HG03280 (cell line): Measurements from ENCODE around the gene MRPL52.
"Not testable (repeated sequence)": the region's sequence is repeated elsewhere in the genome, so short reads cannot be mapped to it uniquely, and the experiment has no call there.

Experiments used
- ATAC-seq: cut with Tn5 transposase; IDR thresholded peaks from one replicate; pipeline ENCODE4 v1.9.1; 2021; ENCODE audit warnings: mild to moderate bottlenecking, moderate library complexity; ENCODE audit not compliant: unreplicated experiment

Gene MRPL52

GRCh38 chr14:22829661-22830442 is at the start of gene MRPL52:
Gene MRPL52 (plus strand): TSS chr14:22829887. CDS start chr14:22829913, 26 bp downstream.
- peak; percentile 88 for ATAC-seq

DNA sequence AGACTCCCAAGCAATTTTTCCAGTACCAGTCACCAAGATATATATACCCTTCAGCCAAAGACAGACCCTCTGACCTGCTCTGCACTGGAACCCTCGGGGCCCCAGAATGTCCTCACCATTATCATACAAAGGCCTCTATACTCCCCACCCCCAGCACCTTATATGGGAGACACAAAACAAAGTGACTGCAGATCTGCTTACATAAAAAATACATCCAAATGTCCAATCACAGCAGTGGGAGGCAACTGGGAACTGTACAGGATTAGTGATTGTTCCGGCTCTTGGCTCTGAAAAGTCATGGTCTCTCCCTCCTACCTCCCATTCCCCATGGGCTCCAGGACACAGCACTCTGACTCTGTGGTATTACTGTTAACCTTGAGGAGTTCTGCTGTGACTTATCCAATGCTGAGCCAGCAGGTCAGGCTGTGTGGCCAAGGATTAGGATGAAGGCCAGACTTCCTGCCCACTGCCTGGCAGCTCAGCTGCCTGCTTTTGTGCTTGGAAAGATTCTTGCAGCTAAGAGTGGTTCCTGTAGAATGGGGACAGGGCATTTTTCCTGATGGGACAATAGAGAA is 49.5 kb upstream of the MRPL52 start:
- no peak for ATAC-seq

GRCh38 chr14:22780941-22781300 is 48.8 kb upstream of the MRPL52 start:
- ATAC-seq: no peak

DNA sequence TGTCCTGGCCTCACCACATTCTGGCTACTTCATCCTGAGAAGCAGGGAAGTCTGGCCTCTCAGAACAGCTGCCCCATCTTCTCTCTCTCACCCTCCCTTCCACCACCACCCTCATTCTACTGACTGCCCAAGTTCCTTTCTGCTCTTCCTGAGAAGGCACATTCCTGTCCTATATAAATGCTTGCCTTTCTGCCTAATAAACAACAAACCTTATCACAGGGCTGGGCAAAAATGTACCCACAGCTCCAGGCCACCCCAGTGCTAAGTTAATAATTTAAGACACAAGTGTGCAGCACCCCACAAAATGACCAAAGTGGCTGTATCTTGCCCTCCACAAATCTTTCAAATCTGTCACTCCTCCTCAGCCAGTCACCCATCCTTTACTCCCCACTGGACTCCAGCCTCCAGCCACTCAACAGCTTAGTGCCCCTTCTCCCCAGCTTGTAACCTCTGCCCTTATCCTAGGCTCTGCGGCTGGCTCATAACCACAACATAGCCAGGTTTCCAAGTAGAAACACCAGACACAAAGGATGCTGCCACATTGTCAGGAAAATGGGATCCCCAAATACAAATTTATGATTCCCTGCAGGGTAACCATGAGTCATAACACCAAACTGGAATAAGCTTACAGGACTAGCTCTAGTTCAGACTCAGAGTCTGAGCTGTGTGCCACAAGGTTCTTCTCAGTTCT is 48.2 kb upstream of the MRPL52 start:
- no peak for ATAC-seq

GRCh38 chr14:22786685-22787084 is 43.0 kb upstream of the MRPL52 start:
- no peak for ATAC-seq

DNA sequence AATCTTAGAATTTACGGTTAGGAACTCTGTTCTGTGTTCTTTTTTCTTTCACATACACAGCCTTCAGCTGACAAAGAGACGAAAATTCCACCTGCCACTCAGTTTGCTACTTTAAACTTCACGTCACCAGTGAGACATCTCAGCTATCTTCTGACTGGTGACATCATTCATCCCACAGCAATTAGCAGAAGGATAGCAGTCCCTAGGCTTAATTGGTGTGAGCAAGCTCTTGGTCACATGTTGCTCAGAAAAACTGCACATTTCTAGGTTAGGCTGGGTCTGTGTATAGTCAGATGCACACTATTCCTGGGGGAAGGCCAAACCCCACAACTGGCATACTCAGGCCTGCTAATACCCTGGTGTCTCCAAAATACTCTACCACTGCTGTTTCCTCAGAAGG is 38.4 kb upstream of the MRPL52 start:
- ATAC-seq: no peak

- ATAC-seq: no peak
Measured at GRCh38 chr14:22792158-22792557, 37.5 kb upstream of the MRPL52 start.

DNA sequence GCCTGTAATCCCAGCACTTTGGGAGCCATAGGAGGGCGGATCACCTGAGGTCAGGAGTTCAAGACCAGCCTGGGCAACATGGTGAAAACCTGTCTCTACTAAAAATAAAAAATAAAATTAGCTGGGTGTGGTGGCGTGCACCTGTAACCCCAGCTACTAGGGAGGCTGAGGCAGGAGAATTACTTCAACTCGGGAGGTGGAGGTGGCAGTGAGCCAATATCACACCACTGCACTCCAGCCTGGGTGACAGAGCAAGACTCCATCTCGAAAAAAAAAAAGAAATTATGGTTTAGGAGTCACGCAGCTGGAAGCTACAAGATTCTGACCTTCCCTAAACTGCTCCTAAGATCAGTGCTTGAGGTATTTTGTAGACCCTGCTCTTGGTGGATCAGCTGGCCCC is 36.1 kb upstream of the MRPL52 start:
- not testable (repeated sequence) for ATAC-seq

DNA sequence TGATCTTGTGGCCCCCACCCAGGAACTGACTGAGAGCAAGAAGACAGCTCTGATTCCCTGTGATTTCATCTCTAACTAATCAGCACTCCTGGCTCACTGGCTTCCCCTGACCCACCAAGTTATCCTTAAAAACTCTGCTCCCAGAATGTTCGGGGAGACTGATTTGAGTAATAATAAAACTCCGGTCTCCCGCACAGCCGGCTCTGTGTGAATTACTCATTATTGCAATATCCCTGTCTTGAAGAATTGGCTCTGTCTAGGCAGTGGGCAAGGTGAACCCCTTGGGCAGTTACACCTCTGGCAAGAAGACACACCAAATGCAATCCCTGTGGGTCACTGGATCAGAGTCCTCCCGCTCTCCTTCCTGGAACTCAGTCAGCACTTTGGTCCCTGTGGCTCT is 35.7 kb upstream of the MRPL52 start:
- no peak for ATAC-seq

- no peak for ATAC-seq
Measured at GRCh38 chr14:22794551-22794951, 35.1 kb upstream of the MRPL52 start.

DNA sequence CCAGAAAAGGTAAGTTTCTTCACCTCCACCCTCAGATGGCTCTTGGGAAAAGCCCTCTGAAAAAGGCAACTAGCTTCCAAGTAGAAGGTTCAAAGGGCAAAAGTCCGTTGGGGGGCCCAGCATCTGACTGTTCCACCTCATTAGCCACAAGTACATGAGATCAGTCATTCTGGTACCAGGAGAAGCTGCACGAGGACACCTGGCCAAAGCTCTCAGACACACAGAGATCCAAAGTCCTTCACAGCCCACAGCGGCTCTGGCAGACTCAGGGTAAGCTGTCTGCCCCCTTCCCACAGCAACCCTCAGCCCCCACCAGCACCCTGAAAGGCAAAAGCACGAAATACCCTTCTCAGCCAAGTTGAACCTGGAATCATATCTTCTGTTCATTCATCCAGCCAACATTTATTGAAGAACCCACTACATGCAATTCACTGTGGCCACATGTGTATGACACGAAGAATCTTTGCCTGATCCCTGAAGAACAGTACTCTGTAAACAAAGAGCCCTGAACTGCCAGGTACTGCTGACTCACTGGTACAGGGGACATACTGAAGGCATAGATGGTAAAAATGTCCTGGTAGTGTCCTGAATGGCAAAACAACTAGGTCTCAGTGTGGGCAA is 33.5 kb upstream of the MRPL52 start:
- no peak for ATAC-seq

GRCh38 chr14:22797017-22797917 is 32.4 kb upstream of the MRPL52 start:
- no peak for ATAC-seq

GRCh38 chr14:22798528-22798927 is 31.2 kb upstream of the MRPL52 start:
- no peak for ATAC-seq

DNA sequence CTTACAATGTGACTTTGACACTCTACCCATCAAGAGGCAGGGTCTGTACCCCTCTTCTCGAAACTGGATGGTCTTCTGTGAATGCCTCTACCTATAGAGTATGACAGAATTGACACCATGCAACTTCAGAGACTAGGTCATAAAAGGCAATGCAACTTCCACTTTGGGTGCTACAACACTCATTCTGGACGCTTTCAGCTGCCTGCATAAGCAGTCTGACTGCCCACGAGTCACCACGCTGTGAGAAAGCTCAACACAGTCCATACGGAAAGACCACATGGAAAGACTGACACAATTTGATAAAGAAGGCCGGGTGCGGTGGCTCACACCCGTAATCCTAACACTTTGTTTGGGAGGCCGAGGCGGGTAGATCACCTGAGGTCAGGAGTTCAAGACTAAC is 29.3 kb upstream of the MRPL52 start:
- ATAC-seq: no peak

DNA sequence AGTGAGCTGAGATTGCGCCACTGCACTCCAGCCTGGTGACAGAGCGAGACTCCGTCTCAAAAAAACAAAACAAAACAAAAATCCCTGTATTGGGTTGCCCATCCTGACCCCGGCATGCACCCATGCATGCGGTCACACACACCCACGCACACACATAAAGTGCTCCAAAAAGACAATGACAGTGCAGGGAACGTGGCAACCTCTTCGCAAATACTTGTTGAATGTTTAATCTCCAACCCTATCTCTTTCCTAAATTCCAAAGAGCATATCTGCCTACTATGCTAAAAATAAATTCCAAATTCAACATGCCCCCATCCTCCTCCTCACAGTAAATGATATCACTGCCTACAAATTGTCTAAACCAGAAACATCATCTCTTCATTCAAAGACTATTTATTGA is 28.0 kb upstream of the MRPL52 start:
- ATAC-seq: no peak

GRCh38 chr14:22802860-22803686 is 26.6 kb upstream of the MRPL52 start:
- ATAC-seq: peak; percentile 53

DNA sequence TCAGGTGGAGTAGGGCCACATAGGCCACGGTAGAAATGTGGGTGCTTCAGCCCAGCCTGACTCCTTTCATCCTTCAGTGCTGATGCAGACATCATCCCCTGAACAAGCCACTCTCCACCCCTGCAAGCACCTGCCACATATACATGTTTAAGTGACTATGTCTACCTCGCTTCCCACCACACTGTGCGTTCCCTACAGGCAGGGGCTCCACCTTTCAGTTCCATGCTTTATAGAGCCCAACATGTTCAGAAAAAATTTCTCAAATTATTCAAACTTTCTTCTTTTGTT is 26.1 kb upstream of the MRPL52 start:
- ATAC-seq: peak; percentile 38

- not testable (repeated sequence) for ATAC-seq
Measured at GRCh38 chr14:22805235-22805634, 24.5 kb upstream of the MRPL52 start.

DNA sequence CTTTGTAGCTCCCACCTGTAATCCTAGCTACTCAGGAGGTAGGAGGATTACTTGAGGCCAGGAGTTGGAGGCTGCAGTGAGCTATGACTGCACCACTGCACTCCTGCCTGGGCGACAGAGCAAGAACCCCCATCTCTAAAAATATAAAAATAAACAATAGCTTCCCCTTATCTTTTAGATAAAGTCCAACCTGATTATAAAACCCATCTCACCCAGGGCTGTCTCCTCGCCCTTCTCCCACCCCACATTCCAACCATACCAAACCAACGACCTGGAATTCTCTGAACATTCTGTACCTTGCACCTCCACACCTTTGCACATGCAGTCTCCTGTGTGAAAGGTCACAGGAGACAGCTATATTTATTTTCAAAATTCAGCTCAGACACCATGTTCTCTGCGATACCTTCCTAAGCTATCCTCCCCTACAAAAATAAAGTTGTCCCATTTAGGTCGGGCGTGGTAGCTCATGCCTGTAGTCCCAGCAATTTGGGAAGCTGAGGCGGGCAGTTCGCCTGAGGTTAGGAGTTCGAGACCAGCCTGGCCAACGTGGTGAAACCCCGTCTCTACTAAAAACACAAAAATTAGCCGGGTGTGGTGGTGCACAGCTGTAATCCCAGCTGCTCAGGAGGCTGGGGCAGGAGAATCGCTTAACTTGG is 22.1 kb upstream of the MRPL52 start:
- no peak for ATAC-seq
